GM21360 (cell line): ENCODE data around the gene SYF2.
A peak's percentile ranks its signal among the peaks of the same experiment; 100 is the strongest.
"Not testable (repeated sequence)": the region's sequence is repeated elsewhere in the genome, so short reads cannot be mapped to it uniquely, and the experiment has no call there.

Experiments
- ATAC-seq: cut with Tn5 transposase; IDR thresholded peaks from one replicate; pipeline ENCODE4 v1.9.1; 2021; ENCODE audit warnings: mild to moderate bottlenecking, moderate library complexity; ENCODE audit not compliant: unreplicated experiment

Gene SYF2

DNA sequence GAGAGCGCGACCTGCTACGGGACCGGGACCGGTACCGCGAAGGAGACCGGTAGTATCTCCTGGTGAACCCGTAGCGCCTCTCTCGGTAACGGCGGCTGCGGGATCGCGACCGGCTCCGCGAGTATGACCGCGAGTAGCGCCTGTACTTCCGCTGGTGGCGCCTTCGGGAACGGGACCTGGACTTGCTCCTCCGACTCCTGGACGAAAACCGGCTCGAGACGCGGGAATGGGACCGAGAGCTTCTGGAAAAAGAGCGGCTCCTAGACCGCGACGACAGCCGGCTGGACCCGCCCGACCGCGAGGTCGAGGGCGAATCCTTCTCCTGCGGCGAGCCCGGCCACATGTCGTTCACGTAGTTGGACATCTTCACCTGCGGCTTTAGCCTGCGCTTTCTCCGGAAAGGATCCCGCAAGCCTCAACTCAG, 14.3 kb upstream of the SYF2 start:
- ATAC-seq = peak; percentile 11

DNA sequence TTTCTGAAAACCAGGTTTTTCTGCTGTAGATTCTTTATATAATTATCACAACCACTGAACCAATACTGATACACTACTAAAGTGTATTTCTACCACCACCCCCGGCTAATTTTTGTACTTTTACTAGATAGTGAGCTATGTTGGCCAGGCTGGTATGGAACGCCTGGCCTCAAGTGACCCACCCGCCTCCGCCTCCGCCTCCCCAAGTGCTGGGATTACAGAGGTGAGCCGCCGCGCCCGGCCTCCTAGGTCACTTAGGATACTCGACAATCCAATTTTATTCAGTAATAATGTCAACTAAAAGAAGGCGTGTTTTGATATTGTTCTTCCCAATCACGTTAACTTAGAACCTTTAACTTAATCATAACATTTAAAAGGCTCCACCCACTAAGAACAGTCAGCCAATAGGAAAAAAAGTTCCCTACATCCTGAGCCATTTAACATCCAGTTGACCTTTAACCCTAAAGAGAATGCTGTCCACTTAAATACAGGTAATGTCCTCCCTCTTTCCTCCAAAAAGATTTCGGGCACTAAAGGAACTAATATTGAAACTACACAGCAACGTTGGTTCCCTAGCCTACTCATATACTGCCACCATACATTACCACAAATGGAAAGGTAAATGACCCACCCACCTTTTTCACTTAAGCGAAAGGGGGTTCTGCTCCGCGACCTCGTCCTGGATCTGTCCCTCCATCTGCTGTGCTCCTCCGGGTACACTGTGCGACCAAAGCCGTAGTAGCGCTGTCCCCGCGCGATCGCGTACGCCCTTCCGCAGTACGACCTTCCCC, 13.7 kb upstream of the SYF2 start:
- no peak for ATAC-seq

DNA sequence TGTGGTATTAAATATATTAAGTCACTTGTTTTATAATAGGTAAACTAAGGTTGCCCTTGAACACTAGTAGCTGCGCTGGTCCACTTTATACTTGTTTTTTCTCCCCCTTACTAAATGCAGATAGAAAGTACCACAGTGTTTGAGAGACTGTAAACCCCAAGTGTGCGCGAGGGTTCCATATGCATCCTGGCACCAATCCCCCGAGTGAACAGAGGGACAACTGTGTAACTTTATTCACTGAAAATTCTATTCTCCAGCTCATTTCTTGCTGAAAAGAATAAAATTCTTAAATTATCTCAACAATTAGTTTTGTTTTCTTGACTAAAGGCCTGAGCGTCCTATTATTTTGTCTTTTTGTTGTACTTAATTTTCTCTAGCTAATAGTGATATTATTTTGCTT, 13.1 kb upstream of the SYF2 start:
- ATAC-seq = no peak

DNA sequence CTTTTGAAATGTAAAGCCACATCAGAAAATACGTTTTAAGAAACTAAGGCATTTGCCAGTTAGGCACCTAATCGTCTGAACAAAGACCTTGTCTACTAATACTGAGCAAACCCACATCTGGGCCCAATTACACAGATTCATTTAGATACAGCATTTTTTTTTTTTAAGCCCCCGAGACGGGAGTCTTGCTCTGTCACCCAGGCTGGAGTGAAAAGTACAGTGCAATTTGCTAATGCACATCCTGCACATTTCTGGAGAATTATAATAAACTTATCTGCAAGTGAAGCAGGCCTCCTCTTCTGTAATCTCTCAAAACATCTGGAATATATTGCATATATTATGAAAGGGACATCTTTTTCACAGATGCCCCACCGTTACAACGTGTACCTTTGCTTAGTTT, 11.6 kb upstream of the SYF2 start:
- ATAC-seq = no peak

DNA sequence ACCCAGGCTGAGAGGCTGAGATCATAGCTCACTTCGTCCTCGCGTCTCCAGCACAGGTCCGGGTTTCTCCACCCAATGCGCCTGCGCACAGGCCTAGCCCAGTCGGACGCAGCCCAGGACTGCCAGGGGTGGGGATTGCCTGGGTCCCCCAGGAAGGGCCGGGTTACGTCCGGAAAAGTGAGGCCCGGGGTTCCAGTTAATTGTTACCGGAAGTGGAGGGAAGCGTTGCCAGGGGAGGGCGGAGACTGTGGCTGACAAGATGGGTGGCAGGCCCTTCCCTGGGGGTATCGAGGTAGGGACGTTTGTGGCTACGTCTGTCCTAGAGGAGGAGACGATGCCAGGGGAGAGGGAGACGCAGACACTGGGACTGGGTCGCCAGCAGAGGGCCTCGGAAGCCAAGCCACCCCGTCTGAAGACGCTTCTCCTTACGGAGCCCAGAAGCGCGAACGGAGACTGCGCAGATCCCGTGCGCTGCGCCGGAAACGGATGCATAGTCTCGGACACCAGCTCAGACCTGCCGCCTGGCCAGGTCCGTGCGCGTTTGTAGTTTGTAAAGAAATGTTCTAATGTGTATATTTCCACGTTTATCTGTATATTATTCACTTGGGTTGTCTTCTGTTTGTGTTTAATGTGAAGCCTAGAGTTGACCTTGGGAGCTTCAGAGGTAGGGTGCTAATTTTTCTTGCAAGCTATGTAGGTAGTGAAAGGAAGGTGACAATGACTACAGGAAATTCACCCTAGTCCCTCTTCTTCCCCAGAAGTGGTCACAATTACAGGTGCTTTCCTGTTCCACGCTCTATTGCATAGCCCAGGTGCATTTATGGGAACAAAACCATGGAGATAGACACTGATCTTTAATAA, 7.6 kb upstream of the SYF2 start:
- peak; percentile 62 for ATAC-seq

DNA sequence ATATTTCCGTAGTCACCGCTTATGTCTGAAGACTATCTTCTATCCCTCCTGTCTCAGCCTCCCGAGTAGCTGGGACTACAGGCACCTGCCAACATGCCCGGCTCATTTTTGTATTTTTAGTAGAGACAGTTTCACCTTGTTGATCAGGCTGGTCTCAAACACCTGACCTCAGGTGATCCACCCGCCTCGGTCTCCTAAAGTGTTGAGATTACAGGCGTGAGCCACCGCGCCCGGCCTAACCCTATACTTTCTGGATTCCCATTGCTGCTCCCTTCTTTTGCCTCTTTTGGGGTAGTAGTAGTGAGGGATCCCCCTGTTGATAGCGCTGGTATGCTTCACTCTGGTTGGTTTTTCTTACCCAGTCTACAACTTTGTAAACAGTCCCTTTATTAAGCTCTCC, 5.7 kb upstream of the SYF2 start:
- no peak for ATAC-seq

DNA sequence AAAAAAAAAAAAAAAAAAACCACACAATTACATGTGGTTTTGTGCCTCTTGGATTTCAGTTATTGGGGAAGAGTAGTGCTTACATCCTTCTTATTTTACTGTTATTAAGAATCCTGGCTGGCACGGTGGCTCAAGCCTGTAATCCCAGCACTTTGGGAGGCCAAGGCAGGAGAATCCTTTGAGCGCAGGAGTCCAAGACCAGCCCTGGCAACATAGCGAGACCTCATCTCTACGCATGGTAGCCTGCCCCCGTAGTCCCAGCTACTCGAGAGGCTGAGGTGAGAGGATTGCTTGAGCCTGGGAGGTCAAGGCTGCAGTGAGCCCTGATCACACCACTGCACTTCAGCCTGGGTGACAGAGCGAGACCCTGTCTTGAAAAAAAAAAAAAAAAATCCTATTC, 4.0 kb upstream of the SYF2 start:
- ATAC-seq = not testable (repeated sequence)

DNA sequence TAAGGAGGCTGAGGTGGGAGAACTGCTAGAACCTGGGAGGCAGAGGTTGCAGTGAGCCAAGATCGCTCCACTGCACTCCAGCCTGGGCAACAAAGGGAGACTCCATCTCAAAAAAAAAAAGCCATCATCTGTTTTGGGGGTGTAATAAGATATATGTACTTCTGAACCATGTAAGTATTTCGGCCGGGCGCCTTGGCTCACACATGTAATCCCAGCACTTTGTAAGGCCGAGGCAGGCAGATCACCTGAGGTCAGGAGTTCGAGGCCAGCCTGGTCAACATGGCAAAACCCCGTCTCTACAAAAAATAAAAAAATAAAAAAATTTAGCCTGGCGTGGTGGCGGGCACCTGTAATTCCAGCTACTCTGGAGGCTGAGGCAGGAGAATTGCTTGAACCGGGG, 3.1 kb upstream of the SYF2 start:
- not testable (repeated sequence) for ATAC-seq

DNA sequence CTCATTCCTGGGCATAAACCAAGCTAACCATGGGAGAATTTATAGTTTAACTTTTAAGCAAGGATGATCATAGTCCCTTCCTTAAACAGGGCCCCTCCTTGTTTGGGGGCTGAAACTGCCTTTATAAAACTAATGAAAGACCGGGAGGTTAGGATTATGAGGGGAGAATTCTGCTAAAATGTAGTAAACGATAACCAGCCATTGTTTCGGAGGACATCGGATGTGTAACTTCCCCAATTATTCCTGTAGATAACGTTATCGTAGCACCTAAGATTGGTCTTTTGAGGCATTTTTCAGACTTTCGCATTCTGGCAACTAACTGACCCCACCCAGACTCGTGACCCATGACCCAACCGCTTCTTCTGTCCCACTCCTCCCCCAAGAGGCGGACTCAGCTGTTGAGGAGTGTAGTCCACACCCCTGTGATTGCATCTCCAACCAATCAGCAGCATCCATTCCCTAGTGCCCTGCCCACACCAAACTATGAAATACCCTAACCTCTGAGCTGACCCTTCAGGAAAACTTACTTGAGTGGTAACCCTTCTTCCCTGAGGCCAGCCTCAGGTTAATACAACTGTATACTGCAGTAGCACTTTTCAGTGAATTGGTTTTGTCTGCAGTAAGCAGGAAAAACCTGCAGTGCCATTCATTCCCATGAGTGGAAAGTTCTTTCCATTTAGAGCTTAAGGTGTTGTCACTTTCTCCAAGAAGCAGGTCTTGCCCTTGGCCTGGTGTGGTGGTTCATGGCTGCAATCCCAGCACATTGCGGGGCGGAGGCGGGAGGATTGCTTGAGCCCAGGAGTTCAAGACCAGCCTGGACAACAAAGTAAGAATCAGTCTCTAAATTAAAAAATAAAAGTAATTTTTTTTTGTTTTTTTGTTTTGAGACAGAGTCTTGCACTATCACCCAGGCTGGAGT, 823 bp upstream of the SYF2 start:
- ATAC-seq = no peak

DNA sequence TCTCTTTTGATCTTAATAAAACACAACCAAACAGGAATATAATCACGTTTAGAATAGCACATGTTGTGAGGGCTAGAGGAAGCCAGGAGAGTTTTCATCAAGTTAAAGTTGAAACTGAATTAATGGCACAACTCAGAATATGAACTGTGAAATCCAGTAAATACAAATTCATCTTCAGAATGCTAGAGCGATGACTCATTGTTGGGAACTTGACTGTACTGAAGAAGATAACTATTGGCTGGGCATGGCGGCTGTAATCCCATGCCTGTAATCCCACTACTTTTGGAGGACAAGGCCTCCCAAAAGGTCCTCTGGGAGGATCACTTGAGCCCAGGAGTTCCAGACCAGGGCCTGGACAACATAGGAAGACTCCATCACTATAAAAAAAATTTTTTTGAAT, 8.8 kb downstream of the SYF2 start:
- ATAC-seq = no peak

DNA sequence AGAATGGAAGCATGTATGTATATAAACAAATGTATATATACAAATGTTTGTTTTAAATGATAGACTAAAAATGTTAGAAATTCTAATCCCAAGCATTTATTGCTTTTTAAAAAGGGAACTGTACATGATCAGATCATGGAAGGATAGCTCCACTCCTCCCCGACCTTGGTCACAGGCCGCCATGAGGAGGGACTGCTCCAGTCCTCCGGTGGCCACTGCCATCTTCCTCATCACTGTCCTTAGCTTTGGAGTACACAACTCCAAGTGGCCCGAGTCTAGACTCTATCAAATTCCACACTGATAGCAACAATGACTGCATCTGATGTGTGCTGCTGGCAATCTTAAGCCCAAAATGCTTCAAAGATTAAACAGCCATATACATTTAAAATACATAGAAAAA, 9.7 kb downstream of the SYF2 start:
- no peak for ATAC-seq

DNA sequence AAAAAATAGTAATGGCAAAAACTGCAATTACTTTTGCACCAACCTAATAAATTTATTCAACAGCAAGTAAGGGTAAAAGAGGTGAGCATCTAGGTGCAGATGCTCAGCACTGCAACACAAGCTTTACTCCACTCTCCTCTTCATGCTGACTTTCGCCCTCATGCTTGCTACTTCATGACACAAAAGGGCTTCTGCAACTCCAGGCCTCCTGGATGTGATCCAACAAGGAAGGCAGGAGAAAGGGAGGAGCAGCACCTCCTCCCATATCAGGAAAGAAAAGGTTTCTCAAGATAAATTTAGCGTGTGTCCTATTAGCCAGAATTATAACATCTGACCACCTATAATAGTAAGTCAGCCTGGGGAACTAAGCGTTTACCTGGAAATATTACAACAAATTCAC, 11.6 kb downstream of the SYF2 start:
- no peak for ATAC-seq

DNA sequence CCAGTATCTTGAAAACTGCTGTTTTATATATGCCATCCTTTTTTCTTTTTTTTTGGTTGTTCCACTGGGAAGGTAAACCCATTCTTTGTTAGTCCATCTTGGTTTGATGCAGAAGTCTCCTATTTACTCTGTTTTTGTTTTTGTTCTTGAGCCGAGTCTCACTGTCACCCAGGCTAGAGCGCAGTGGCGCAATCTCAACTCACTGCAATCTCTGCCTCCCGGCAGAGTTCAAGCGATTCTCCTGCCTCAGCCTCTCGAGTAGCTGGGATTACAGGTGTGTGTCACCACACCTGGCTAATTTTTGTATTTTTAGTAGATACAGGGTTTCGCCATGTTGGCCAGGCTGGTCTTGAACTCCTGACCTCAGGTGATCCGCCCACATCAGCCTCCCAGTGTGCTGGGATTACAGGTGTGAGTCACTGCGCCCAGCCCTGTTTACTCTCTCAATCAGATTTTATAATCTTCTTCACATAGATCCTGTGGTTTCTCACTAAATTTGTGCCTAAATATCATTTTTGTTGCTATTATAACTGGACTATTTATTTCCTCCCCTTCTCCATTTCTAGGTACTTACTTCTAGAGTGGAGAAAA, 12.5 kb downstream of the SYF2 start:
- no peak for ATAC-seq

DNA sequence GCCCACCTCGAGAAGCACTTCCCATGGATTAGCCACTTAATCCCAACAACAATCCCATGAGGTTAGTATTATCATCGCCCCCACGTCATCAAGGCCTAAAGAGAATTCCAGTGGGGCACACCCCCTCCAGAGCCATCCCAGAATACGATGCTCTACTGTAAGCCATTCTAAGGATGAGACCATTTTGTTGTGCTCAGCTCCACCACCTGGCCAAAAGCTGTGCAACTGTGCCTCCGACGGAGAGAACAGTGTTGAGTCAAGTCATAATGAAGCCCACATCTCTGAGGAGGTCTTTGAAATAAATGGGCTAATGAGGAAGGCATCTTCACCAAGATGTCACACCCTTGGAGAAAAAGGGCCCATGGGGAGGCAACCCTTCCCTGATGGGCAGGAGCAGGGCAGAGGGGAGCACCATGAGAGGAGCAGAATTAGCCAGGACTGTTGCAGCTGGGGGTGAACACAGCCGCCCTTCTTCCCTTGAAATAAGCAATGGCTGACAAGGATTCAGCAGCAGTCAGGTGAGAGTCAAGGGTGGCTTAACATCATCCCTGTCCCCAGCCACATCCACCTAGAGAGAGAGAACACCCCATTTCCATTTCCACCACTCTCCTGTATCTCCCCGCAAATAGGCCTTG, 14.6 kb downstream of the SYF2 start:
- ATAC-seq = no peak

DNA sequence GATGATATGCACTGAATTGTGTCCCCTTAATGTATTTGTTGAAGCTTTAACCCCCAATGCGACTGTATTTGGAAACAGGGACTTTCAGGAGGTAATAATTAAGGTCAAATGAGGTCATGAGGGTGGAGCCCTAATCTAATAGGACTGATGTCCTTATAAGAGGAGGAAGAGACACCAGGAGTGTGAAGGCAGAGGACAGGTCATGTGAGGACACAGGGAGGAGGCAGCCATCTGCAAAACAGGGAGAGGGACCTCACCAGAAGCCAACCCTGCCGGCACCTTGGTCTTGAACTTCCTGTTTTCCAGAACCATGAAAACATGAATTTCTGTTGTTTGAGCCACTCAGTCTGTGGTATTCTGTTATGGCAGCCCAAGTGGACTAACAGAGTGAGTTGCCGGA, 15.3 kb downstream of the SYF2 start:
- ATAC-seq = no peak

DNA sequence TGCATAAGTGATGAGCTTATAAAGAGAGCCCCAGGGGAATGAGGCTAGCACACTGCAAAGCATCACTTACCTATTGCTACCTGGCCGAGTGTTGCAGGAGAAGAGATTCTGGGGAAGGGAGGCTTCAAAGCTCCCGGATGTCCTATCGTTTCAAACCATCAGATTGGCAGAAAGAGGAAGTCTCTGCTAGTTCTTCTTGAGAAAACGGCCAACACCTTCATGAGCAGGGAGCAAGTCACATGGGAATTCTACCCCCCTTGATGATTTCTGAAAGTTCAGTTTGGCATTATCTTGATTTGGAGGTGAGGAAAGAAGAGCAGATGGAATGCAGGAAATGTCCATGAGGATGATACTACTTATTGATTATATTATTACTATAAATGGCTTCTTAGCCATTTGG, 16.2 kb downstream of the SYF2 start:
- ATAC-seq = no peak

DNA sequence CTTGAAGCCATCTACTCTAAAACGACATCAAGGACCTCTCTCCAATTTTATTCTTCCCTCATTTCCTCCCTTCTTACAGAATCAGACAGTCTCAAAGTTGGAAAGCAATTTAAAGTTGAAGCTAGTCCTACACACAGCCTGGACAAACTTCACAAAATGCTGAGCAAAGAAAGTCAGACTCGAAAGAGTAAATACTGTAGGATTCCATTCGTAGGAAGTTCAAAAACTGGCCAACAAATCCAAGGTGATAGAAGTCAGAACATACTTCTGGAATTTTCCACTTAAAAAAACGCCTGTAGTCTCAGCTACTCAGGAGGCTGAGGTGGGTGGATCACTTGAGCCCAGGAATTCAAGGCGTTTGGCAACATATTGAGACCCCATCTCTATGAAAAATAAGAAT, 19.6 kb downstream of the SYF2 start:
- no peak for ATAC-seq

DNA sequence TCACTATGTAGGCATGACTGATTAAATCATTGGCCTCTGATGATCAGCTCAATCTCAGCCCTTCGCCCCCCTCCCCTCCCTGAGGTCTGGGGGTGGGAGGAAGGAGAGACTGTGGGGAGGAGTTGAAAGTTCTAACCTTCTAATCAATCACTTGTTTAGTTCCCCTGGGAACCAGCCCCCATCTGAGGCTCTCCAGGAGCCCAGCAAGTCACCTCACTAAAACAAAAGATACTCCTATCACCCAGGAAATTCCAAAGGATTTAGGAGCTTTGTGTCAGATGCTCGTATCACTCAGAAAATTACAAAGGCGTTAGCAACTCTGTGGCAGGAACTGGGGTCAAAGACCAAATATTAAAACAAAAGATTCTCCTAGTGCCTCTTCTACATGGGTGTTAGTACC, 21.6 kb downstream of the SYF2 start:
- ATAC-seq = no peak

DNA sequence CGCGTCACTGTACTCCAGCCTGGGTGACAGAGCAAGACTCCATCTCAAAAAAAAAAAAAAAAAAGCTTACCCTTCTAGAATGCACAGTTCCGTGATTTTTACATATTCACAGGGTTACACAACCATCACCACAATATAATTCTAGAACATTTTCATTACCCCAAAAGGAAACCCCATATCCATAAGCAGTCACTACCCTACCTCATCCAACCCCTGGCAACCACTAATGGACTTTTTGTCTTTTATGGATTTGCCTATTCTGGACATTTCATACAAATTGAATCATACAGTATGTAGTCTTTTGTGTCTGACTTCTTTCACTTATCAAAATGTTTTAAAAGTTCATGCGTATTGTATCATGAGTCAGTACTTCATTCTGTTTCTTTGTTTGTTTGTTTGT, 22.8 kb downstream of the SYF2 start:
- no peak for ATAC-seq

DNA sequence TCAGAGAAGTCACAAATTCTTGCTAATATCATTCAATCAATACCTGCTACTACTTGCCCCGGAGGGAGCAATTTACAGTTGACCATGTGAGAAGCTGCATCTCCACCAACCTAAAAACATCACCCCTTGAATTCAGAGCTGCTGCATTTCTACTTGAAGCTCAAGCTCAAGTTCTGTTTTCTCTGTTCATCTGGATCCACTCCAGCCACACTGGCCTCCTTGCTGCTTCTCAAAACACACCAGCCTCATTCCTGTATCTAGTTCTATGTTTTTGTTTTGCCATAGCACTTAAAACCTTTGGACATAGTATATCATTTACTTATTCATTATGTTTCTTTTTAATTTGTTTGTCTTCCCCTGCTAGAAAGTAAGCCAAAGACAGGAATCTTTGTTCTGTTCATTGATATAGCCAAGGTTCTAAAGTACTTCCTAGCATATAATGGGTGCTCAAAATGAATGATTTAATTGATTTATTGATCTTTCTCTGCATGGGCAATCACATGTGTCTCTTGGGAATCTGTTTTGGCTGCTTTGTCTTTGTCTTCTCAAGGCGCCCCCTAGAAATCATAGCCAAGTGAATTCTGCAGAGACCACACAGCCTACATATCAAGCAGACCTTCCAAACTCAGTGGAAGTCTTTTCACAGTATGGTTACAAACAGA, 23.6 kb downstream of the SYF2 start:
- ATAC-seq = no peak
